HG03280 (cell line): ENCODE measurements around the gene RHBDD1.

Experiments used
- ATAC-seq: cut with Tn5 transposase; IDR thresholded peaks from one replicate; pipeline ENCODE4 v1.9.1; 2021; ENCODE audit warnings: mild to moderate bottlenecking, moderate library complexity; ENCODE audit not compliant: unreplicated experiment

Gene RHBDD1

DNA sequence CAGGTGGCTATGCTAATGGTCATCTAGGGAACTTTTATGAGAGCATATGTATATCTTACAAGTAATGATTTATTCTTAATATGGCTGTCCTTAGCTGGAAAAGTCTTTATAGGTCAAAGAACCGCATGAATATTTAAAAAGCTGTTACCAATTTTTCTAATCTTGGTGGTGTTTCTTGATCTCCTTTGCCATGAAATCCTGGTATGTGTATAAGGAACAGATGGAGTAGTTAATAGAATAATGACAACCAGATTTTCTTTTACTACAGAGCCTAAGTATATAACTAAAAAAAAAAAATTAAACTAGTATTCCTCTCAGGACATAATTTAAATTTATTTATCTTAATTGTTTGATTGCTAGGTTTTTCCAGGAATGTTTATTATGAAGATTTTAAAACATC is 74.5 kb downstream of the RHBDD1 start:
- ATAC-seq: no peak

DNA sequence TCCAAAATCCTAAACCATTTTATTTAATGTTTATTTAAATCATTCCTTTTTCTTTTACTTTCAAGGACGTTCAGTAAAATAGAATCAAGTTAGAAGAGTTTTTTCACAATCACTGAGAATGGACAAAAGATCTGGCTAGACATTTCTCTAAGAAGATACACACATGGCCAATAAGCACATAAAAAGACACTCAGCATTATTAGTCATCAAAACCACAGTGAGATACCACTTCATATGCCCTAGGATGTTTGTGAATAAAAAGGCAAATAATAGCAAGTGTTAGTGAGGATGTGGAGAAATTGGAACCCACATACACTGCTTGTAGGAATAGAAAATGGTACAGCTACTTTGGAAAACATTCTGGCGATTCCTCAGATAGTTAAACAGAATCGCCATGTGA is 76.1 kb downstream of the RHBDD1 start:
- ATAC-seq: no peak

DNA sequence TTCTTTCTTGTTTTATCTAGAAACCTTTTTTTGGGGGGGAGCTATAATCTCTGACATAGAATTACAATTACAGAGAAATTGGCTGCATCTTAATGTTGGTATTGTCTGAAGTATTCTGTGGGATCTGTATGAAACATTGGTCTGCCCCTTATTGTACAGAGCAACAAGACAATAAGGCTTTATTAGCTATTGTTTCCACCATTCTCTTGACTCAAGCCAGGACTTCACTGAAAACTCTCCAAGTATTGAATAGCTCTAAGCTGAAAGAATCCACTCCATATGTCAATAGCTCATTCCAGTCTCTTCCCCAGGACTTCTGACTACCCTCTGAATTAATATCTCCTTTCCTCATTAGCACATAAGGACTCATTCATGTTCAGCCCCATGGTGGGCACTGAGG is 77.8 kb downstream of the RHBDD1 start:
- no peak for ATAC-seq

DNA sequence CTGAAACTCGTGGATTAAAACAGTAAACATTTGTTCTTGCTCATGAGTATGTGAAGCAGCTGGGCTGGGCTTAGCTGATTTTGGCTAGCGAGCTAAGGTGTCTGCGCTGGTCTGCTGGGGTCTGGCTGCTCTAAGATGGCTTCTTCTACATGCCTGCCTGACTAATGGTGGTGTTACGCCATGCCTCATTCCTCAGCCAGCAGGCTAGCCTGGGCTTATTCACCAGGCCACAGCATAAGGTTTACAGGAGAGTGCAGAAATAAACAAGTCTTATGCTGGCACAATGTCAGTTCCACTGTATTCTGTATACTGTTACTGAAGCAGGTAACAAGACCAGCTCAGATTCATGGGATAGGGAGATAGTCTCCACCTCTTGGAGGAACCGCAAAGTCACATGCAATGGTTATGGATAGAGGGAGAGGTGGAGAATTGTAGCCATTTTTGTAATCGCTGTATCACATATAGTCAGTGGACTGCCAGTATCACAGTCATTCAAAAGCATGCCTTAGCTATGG is 80.0 kb downstream of the RHBDD1 start:
- no peak for ATAC-seq

DNA sequence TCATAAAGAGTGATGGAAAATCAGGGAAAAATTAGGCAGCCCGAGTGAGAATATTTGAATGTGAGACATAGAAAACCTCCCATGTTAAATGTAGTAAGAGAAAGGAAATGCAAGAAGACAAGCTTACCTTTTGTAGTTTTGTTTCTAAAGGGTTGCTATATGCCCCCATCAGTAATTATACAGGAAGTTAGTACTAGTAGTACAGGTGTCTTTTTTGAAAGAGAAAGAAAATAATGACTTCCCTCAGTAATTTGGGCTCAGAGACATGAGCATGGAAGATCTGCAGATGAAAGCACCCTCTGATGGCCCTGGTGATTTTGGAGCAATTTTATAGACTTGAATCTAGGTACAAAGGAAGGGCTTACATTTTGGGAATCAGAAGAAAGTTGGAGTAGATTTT is 80.8 kb downstream of the RHBDD1 start:
- peak; percentile 92 for ATAC-seq

DNA sequence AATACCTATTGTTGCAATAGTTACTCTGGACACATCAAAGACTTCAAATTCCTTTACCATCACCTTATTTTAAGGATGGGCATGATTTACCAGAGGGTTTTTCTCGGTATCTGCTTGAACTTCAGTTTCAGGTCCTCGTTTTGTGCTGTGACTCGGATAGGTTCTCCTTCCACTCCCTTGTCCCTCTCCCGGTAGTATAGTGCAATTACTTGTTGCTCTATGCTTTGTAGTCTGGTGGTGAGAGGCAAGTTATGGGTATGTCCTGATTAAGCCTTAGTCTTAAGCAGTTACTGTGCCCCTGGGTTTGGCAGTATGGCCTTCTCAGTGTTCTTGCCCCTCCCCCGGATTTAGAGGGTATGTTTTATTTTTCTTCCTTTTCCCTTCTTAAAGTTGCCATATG is 96.6 kb downstream of the RHBDD1 start:
- no peak for ATAC-seq

DNA sequence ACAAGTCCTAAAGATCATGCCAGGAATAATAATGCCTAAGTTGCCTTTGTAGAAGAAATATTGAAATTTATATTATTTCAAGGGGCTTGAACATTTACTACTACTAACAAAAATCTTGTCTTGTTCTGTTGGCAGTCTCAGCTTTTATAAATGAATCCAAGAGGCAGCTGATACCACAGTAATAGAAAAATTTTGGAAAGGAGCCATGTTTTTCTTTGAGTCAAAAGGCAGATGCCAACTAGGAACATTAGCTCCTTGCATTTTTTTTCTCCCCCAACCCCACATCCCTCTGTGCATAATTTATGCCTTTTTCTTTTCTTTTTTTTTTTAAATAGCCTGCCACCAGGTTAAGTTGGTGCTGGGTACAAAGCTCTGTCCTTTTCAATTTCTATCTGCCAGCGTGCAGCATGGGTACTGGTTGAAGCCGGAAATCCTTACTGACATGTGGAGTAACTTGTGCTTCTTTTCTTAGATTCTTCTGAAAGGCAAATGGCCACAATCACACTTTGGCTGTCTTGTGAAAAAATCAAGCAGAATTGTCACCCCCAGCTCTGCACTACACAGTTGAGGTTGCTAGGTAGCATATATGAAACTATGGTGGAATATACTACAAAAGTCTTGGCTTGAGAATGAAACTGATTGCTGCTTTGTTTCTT is 98.8 kb downstream of the RHBDD1 start:
- no peak for ATAC-seq

DNA sequence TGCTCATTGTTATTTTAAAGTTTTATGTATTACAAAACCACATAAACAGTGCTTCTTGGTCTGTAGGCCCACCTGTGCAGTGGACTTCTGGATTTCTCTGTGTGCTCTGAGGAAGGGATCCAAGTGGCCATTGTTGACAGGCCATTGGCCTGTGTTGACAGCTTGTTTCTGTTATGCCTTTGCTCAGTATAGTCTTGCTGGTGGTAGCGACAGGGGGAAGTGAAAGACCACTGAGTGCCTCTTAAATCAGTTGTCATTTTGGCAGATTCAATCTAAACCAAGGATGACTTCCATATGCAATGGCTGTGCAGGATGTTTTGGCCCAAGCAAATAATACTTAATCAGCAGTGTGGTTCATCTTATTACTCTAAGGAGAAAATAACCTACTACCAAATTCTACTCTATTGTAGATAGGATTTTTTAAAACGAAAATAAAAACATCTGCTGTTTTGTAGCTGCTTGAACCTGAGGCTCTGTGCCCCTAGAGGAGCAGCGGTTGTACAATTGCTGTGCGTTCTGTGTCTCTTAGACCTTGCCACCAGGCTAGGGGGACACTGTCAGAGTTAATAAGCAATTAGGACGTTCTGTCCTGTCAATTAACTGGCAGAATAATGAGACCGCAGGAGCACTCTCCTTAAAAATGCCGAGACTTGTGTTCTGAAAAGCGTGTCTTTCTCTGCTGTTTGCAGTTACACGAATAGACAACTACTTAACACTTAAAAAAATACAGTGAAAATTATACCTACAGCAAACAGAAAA is 108.2 kb downstream of the RHBDD1 start:
- ATAC-seq: no peak

DNA sequence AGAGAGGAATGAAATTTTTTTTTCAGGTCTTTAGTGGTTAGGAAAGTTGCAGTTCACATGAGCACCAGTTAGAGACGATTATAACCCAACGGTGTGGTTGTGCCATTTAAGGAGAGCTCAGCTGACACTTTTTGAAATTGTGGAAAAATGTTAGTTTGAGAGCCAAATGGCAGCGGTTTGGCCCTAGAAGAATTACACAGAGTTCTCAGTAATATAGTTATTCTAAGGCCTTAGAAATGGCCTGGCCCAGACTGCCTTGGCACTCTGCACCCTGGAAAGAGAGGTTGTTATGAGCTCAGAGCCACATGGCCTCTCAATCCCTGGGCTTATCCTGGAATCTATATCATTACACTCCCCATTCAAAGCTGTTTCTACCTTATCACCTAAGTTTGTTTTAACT is 117.4 kb downstream of the RHBDD1 start:
- no peak for ATAC-seq

DNA sequence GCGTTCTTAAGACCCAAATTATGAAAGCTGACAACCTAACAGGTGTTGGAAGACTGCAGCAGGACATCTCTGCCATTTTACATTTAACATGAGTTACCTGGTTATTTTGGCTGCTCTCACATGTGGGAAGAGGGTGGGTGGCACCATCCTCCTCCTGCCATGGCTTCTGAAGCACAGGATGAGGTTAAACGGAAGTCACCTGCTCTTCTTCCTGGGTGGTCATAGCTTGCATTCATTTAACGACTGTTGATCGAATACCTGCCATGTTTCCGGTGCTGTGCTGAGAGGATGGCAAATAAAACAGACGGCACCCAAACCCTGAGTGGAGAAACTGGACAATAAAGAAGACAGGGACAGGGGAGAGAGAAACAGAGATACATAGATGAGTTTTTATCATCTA is 118.0 kb downstream of the RHBDD1 start:
- no peak for ATAC-seq

DNA sequence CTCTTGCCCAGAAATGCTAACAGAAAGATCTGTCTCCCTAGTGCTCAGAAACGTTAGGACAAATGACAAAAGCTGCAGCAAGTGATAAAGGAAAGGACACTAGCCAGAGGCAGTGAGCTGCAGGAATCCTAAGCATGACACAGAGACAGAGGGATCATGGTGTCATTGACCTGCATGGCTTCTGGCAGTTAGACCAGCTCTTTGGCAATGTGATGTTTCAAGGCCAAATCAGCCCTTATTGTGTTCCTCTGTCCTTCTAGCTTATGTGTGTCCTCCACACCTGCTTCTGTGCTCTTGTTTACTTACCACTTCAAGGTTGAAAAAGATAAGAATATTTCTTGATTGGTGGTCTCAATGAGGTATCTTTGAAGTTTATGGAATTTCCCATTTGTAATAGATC is 120.8 kb downstream of the RHBDD1 start:
- ATAC-seq: no peak

DNA sequence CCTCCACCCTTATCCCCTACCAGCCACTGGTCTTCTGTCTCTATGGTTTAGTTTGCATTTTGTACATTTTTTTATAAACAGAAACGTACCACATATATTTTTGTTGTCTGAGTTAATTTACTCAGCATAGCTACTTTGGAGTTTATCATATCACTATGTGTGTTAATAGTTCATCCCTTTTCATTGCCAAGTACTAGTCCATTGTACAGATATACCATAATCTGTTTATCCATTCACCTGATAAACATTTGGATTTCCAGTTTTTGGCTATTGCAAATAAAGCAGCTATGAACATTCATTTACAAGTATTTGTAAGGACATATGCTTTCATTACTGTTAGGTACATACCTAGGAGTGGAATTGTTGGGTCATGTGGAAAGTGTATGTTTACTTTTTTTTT is 123.6 kb downstream of the RHBDD1 start:
- no peak for ATAC-seq

DNA sequence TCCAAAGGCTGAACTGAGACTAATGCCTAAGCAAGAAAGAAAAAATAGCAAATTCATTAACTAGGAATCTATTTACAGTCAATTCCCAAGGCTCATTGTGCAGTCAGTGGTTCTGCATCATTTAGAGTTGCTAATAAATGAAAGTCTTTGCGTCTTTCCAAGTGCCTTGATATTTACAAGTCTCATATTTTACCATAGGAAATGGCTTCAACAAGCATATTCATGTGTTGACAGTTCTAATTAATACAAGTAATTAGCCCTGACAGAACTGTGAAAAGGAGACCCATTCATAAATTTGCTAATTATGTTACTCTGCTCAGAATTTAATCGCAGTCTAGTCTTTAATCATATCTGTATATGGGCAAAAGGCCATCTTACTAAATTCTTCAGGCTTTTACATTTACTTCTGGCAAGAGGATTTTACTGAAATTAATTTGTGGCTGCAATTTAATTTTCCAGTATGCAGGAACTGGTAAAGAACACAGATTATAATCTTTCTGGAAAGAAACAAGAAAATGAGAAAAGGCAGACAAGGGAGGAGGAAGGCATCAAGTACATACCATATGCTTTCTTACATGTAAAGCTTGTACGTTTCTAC is 126.4 kb downstream of the RHBDD1 start:
- ATAC-seq: no peak

DNA sequence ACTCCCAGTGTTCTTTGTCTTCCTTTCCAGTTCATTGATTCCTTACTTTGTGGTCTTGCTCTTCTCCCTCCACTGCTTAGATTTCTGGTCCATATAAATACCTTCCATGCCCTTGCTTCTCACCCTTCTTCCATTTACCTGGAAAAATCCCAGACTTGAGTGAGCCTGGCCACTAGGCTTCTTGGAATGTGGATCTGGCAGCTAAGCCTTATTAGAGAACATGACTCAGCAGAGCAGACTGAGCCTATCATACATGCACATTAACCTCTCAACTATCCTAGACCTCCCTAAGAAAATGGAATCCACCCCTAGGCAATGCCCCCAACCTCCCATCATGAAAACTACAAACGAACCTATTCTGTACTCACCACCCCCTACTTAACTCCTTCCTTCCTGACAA is 127.7 kb downstream of the RHBDD1 start:
- no peak for ATAC-seq

DNA sequence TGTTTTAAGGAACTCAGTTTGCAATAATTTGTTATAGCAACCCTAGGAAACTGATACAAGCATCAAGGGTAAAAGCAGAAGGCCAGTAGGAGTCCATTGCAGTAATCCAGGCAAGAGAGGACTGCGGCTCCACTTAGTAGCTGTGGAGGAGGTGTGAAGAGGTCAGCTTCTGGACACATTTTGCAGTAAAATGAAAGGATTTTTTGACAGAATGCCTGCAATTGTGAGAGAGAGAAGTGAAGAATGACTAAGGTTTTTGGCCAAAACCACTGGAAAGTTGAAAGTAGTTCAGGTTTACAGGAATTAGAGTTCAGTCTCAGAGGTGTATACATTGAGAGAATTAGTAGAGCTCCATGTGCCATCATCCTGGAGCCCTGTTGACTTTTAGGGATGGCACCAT is 129.5 kb downstream of the RHBDD1 start:
- ATAC-seq: no peak

DNA sequence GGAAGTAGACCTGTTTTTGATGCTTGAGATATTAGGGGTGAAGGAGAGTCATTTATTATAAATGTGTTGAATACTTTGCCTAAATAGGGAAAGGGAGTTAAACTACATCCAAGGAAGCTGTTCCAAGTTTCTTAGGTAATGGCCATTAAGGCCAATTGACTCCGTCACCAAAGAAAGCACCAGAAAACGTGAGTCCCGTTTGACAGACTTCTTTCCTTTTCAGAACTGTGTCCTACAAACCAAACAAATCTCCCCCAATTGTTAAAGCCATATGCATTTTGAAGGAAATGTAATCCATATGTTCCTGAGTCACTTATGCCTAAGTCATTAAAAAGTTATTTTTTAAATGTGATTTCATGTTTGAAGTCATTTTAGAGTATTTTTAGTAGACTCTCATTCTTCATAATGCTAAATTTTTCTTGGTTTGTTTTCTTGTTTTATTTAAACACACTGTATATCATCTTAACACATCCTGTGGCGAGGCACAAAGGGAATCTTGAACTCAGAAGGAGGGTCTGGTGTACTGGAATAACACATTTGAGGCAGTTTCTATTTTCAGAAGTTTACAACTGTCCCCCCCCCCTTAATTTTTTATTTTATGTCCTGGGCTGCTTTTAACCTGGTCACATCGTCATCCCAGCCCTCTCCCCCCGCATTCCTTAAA is 133.7 kb downstream of the RHBDD1 start:
- no peak for ATAC-seq

DNA sequence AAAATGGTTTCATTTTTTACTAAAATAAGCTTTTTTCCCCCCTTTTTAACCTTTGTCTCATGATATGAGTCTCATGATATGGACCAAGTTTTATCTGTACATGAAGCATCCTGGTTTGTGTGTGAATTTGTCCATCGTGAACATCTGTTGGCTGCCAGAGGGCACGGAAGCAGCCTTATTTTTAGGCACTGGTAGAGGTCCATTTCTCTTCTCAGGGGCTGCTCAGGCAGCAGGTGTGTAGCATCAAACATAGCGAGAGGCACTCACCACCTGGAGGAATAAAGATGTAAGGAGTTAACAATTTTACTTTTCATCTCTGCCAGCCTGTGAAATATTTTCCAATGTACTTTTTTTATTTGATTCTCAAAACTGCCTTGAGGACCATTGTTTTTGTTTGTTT is 134.5 kb downstream of the RHBDD1 start:
- ATAC-seq: peak; percentile 63

DNA sequence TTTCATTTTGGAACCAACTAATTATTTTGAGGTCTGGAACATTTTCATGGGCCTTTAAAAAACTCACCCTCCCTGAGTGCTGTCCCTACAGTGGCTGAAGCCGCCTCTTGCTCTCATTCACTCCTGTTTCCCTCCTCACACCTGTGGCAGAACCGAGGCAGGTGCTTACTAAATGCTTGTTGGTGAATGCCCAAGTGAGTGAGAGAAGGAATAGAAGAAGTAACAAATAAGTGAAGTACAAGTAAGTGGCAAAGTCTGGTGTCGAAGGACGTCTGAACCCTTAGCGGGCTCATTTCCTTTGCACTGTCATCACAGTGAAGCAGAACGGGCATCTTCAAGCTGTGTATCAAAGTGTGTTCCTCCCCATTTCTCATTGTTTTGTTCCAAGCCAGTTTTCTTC is 135.2 kb downstream of the RHBDD1 start:
- ATAC-seq: peak; percentile 43

DNA sequence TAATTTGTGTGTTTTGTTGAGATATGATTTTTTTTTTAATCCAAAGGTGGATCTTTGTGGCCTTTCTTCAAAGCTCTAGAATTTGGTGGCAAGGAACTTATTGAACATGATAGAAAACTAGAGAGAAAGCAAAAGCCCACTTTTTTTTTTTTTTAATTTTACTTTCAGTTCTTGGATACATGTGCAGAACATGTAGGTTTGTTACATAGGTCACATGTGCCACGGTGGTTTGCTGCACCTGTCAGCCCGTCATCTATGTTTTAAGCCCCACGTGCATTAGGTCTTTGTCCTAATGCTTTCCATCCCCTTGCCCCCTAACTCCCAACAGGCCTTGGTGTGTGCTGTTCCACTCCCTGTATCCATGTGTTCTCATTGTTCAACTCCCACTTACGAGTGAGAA is 135.9 kb downstream of the RHBDD1 start:
- ATAC-seq: no peak

DNA sequence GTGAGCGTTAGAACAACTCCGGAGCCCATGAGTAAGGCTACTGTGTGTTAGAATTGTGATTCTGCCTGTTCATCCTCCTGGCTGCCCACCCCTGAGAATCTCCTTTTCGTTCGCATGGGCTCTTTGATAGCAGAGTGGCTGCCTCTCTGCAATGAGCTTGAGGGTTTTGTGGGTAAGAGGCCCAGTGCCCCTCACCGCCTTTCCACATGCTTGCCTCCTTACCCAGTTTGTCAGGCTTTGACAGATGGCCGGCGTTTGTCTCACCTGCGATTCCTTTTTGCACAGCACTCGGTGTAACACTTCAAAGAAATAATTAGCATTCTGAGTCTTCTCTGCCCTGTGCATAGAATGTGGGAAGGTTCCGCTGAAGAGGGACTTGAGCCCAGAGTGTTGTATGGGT is 138.0 kb downstream of the RHBDD1 start:
- no peak for ATAC-seq

DNA sequence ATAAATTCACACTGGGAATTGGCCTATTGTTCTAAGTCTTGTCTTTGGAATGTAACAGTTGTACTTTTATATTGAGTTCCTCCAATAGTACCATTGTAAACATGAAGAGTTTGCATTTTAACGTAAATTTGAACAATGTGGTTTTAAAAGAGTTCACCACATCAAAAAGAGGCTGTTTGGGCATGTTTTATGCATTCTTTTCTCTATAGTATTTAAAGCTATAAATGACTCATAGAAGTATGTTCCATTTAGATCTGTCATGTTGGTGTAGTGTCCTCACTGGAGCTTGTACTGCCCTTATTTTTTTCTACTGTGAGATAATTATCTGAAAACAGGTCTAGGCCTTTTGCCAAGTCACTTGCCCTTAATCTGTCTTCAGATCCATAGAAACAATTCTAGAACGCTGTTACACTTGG is 141.9 kb downstream of the RHBDD1 start:
- no peak for ATAC-seq

DNA sequence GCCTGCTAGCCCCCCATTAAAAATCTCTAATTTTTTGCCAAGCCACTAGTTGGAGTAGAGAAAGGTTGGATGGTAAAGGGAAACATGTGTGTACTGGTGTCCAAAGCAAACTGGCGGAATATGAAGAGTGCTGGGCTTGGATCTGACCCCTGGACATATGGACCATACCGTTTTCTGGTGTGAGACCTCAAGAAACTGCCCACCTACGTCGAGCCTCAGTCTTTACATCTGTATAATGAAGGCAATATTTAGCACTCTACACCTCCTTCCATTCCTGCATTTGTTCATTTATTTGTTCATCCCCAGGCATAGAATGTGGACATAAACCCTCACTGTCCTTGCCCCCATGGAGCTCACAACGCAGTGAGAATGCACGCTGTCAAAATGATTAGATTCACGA is 142.4 kb downstream of the RHBDD1 start:
- no peak for ATAC-seq
